Activated T-cell treated with anti-CD3 and anti-CD28 coated beads, Interleukin-2, amount 50 U/mL, for 24 hours (primary cell): Measurements from ENCODE around the gene ZFAND3.
A peak's percentile ranks its signal among the peaks of the same experiment; 100 is the strongest.
"Not testable (repeated sequence)": the region's sequence is repeated elsewhere in the genome, so short reads cannot be mapped to it uniquely, and the experiment has no call there.

Experiments used
- DNase-seq: peaks from one replicate; pipeline ENCODE4 v3.0.0-alpha.2; 2020
- H3K27ac Mint-ChIP-seq: 2 replicates; pipeline ENCODE4 v1.8.0; 2020; ENCODE audit warnings: mild to moderate bottlenecking, mixed read lengths
- H3K27me3 Mint-ChIP-seq: 2 replicates; pipeline ENCODE4 v1.8.0; 2020; ENCODE audit warnings: mixed read lengths
- H3K36me3 Mint-ChIP-seq: 2 replicates; pipeline ENCODE4 v1.8.0; 2020; ENCODE audit warnings: low read depth, mixed read lengths
- H3K4me1 Mint-ChIP-seq: 2 replicates; pipeline ENCODE4 v1.8.0; 2020; ENCODE audit warnings: low read depth, mixed read lengths
- H3K4me3 Mint-ChIP-seq: 2 replicates; pipeline ENCODE4 v1.8.0; 2020; ENCODE audit warnings: mild to moderate bottlenecking, moderate library complexity, mixed read lengths
- H3K9me3 Mint-ChIP-seq: 2 replicates; pipeline ENCODE4 v1.8.0; 2020; ENCODE audit warnings: mixed read lengths

Gene ZFAND3

DNA sequence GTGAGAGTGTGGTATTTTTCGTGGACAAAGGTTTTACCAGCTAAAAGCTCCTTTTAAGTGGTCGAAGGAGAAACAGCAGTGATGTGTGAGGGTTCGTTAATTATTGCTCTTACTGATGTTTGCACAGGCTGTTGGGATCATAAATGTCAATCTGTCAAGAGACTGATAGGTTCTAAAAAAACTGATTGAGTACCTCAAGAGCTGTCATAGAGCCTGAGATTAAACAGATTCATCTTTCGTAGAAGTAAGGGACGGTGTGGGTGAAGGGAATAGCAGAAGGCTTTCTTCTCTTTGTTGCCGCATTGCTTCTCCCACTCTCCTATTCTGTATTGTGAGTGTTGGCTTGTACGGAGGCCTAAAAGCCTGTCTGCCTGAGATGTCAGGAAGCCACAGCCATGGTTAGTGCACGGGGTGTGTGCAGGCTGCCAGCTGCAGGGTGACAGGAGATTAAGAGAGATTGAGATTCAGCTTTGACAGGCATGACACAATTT lies 291.0 kb downstream of the ZFAND3 start:
- no peaks in the 10 kb centered on the region for H3K9me3 Mint-ChIP-seq
- no peaks in the 10 kb centered on the region for H3K27me3 Mint-ChIP-seq
- DNase-seq: no peak
- peak overlapping the region; percentile 60 for H3K27ac Mint-ChIP-seq
- H3K4me1 Mint-ChIP-seq: peaks cover 28% of the 10 kb centered on the region
- H3K36me3 Mint-ChIP-seq: peaks cover 26% of the 10 kb centered on the region
- no peak overlapping the region for H3K4me3 Mint-ChIP-seq

DNA sequence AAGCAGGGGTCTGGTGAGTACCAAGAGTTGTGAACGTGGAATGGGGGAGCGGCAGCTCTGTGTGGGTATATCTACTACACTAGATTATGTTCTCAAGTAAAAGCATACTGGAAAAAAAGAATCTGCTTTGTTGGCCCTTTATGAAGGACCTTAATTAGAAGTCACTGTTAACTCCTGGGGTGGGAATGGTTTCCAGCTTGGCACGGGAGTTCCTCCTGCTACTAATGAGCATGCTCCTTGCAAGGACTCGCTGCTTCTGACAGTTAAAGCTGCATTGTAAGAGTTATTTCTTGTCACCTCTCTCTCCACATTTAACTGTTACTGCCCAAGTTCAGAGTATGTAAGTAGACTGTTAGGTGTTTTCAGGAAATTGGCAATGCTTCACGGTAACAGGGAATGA lies 292.7 kb downstream of the ZFAND3 start:
- H3K27me3 Mint-ChIP-seq: no peaks in the 10 kb centered on the region
- DNase-seq: no peak
- H3K4me3 Mint-ChIP-seq: no peak overlapping the region
- peaks cover 32% of the 10 kb centered on the region for H3K4me1 Mint-ChIP-seq
- no peak overlapping the region for H3K27ac Mint-ChIP-seq
- H3K36me3 Mint-ChIP-seq: peaks cover 30% of the 10 kb centered on the region
- no peaks in the 10 kb centered on the region for H3K9me3 Mint-ChIP-seq

DNA sequence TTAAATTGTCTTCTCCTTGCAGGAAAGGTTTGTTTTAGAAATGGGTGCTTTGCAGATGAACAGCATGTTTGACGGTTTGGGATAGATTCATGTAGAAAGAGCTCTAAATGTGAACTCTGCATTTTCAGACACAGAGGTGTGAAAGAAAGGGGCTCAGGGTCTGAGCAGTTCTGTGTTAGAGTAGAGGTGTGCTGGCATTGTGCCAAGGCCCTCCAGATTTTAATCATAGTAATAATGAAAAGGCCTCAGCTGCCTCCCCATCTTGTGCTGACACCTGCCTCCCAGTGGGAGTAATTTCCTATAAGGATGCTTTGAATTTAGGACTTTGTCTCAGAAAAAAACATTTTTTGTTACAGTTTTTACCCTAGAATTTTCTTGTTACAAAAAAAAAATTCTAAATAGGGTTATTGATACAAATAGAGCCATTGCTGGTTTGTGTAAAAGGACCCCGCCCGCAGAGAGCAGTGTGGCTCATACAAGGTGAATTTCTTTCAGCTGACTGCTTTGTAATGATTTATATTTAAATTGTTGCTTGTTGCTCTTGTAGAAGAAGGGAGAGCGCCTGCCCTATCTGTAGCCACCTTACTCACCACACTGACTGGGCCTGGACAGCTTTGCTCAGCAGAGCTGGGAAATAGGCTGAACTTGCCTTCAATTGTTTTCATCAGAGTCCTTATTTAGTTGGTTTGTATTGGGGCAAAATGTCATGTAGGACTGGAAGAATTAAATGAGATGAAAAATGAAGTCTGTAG lies 294.5 kb downstream of the ZFAND3 start:
- Mint-ChIP-seq H3K27ac (no peak overlapping the region), H3K36me3 (peaks cover 35% of the 10 kb centered on the region), H3K27me3 (no peaks in the 10 kb centered on the region), H3K4me1 (peaks cover 32% of the 10 kb centered on the region), H3K4me3 (no peak overlapping the region), H3K9me3 (no peaks in the 10 kb centered on the region)
- no peak for DNase-seq

DNA sequence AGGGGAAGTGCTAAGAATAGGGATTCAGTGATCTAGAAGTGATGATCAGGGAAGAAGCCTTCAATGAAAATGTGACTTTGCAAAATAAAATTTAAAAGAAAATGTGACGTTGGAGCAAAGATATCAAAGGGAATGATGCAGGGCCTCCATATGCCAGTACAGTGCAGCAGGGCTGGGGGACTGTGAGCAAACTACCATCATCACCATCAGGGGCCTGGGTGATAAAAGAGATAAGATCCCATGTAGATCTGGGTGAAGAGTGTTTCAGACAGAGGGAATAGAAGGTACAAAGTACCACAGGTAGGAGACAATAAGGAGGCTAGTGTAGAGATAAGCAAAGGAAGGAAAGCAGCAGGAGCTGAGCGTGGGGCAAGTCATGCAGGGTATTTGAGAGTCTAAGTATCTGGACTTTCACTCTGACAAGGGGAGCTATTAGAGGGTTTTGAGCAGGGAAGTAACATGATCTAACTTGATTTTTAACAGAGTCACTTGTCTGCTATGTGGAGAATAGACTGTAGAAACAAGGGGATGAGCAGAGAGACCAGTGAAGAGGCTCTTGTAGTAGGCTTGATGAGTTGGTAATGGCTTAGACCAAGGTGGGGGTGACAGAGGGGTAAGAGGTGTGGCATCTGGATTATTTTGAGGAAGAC lies 295.6 kb downstream of the ZFAND3 start:
- no peak overlapping the region for H3K27ac Mint-ChIP-seq
- peaks cover 42% of the 10 kb centered on the region for H3K36me3 Mint-ChIP-seq
- H3K27me3 Mint-ChIP-seq: no peaks in the 10 kb centered on the region
- no peak for DNase-seq
- no peaks in the 10 kb centered on the region for H3K9me3 Mint-ChIP-seq
- no peak overlapping the region for H3K4me3 Mint-ChIP-seq
- H3K4me1 Mint-ChIP-seq: peaks cover 24% of the 10 kb centered on the region

DNA sequence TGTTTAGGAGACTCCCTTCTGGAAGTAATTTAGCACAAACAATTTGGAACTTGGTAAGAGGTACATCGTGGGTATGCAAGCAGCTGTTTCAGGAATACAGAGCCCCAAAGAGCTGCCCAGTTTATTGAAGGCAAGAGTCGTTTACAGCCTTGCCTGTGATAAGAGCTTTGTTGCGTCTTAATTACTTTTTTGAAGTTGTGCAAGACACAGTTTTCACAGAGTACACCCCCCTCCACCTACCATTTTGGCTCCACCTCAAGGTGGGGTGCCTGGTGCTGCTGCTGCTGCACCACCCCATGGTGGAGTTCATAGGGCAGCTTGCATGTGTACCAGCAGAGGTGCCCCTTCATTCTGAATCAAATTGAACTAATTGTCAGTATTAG lies 296.1 kb downstream of the ZFAND3 start:
- H3K9me3 Mint-ChIP-seq: no peaks in the 10 kb centered on the region
- H3K27me3 Mint-ChIP-seq: no peaks in the 10 kb centered on the region
- H3K36me3 Mint-ChIP-seq: peaks cover 45% of the 10 kb centered on the region
- DNase-seq: no peak
- H3K4me3 Mint-ChIP-seq: no peak overlapping the region
- H3K4me1 Mint-ChIP-seq: peaks cover 19% of the 10 kb centered on the region
- H3K27ac Mint-ChIP-seq: no peak overlapping the region

DNA sequence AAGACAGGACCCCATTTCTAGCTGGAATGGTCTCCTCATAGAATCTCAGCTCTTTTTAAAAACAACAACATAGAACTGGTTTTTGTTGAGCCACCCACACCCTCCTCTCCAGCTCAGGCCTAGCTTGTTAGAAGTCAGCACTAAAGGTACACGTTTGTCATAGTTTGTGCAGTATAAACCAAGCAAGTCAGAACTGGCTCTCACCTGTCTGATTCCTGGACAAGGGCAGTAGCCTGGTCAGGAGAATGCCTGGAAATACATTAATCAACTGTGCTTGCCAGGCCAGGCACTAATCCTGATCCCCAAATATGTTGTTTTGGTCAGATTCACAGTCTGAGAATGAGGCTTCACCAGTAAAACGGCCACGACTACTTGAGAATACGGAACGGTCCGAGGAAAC lies 296.7 kb downstream of the ZFAND3 start:
- Mint-ChIP-seq H3K36me3 (peaks cover 51% of the 10 kb centered on the region), H3K27ac (no peak overlapping the region)

DNA sequence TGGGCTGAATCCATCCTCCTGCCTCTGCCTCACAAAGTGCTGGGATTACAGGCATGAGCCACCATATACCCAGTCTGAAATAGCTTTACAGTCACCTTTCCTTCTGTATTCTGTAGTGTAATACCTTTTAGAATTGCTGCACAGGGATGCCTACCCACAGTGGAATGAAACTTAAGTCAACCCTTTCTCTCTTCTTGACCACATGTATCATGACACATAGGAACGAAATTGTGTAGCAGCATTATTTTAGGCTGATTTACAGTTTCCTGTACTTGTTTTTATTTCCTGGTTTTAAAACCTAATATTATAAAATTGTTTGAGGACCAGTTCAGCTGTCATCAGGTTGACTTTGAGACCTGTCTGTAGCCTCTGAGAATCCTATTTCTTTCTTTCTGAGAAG lies 297.8 kb downstream of the ZFAND3 start:
- peak overlapping the region; percentile 5 for H3K27ac Mint-ChIP-seq
- no peak overlapping the region for H3K4me3 Mint-ChIP-seq
- H3K36me3 Mint-ChIP-seq: peaks cover 60% of the 10 kb centered on the region
- no peak for DNase-seq
- H3K4me1 Mint-ChIP-seq: peaks cover 15% of the 10 kb centered on the region
- H3K27me3 Mint-ChIP-seq: no peaks in the 10 kb centered on the region
- no peaks in the 10 kb centered on the region for H3K9me3 Mint-ChIP-seq

More for the DNA sequence above, 296.7 kb downstream of the ZFAND3 start:
- H3K9me3 Mint-ChIP-seq: no peaks in the 10 kb centered on the region
- no peak overlapping the region for H3K4me3 Mint-ChIP-seq
- H3K27me3 Mint-ChIP-seq: no peaks in the 10 kb centered on the region
- no peak for DNase-seq
- peaks cover 17% of the 10 kb centered on the region for H3K4me1 Mint-ChIP-seq

DNA sequence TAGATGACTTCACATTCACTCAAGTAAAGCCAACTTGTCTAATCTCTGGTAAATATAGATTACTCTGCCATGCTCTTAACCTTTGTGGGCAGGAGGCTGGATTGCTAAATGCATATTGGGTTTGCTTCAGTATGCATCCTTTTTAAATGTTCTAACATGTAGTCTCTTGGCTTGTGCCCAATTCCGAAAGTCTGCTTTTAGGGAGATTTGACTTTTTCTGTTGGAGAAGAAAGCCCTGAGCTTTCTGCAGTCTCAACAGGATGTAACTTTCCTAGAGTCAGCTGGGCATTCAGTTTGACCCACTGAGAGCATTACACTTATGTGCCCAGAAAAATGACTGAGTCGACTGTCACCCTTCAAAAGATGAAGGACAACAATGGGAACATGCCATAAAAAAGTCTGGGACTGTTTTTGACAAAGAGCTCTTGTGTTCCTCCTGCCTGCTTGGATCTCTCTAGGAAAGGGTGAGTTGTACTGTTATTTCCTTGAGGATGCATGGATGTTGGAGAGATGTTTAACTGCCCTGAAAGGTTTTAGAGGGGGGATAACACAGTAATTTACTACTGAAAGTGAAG lies 299.4 kb downstream of the ZFAND3 start:
- Mint-ChIP-seq H3K27ac (peak overlapping the region; percentile 10), H3K4me1 (peaks cover 9% of the 10 kb centered on the region)

DNA sequence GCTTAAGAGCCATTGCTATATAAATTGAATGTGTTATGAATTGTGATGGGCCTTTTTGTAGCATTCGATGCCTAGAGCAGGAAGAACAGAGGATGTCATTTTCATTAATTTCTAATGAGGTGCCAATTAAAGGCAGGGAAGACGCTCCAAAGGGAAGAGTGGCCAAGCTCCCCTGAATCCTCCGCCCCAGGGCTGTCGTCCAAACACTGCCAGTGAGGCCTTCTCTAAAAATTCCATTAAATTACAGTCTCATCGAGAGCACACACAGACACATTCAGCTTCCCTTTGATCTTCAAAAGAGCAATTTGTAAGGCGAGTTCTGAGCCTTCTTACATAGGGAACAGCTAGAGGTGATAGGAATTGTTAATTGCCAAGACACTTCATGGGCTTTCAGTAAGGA lies 300.0 kb downstream of the ZFAND3 start:
- no peaks in the 10 kb centered on the region for H3K27me3 Mint-ChIP-seq
- peaks cover 76% of the 10 kb centered on the region for H3K36me3 Mint-ChIP-seq
- H3K9me3 Mint-ChIP-seq: no peaks in the 10 kb centered on the region
- DNase-seq: no peak
- peaks cover 6% of the 10 kb centered on the region for H3K4me1 Mint-ChIP-seq
- no peak overlapping the region for H3K4me3 Mint-ChIP-seq
- no peak overlapping the region for H3K27ac Mint-ChIP-seq

More for the DNA sequence above, 299.4 kb downstream of the ZFAND3 start:
- Mint-ChIP-seq H3K9me3 (no peaks in the 10 kb centered on the region), H3K27me3 (no peaks in the 10 kb centered on the region), H3K36me3 (peaks cover 75% of the 10 kb centered on the region), H3K4me3 (no peak overlapping the region)
- DNase-seq: no peak

DNA sequence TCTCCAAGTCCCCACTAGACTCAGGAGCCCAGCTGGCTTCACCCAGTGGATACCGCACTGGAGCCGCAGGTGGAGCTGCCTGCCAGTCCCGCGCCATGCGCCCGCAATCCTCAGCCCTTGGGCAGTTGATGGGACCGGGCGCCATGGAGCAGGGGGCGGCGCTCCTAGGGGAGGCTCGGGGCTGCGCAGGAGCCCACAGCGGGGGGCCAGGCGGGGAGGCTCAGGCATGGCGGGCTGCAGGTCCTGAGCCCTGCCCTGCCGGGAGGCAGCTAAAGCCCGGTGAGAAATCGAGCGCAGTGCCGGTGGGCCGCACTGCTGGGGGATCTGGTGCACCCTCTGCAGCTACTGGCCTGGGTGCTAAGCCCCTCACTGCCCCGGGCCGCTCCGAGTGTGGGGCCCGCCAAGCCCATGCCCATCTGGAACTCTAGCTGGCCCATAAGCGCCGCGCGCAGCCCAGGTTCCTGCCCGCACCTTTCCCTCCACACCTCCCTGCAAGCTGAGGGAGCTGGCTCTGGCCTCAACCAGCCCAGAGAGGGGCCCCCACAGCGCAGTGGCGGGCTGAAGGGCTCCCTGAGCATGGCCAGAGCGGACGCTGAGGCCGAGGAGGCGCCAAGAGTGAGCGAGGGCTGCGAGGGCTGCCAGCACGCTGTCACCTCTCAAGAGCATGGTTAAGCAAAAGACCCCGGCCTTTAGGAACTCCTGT lies 304.8 kb downstream of the ZFAND3 start:
- H3K27me3 Mint-ChIP-seq, DNase-seq, H3K27ac Mint-ChIP-seq, H3K4me3 Mint-ChIP-seq, H3K9me3 Mint-ChIP-seq: not testable (repeated sequence)
- peaks cover 17% of the 10 kb centered on the region for H3K4me1 Mint-ChIP-seq
- peaks cover 75% of the 10 kb centered on the region for H3K36me3 Mint-ChIP-seq

DNA sequence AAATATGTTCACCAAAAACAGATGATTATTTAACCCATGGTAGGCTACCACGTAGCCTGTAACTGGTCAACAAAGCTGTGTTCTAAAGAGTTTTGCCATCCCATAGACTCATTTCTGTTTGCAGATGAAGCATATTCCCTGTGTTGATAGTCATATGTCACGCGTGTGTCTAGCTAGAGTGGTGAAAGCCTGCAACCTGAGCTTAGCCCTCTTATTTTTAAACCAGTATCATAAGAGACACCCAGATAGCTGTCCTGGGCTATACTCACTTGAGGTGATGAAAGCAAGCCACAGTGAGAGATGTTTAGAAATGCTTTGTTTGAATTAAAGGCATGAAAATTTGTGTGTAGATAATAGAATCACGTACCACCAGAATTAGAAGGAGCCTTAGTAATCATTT lies 307.8 kb downstream of the ZFAND3 start:
- Mint-ChIP-seq H3K4me1 (peaks cover 44% of the 10 kb centered on the region), H3K9me3 (peaks cover 3% of the 10 kb centered on the region), H3K27me3 (no peaks in the 10 kb centered on the region), H3K27ac (no peak overlapping the region), H3K36me3 (peaks cover 66% of the 10 kb centered on the region), H3K4me3 (no peak overlapping the region)
- no peak for DNase-seq

DNA sequence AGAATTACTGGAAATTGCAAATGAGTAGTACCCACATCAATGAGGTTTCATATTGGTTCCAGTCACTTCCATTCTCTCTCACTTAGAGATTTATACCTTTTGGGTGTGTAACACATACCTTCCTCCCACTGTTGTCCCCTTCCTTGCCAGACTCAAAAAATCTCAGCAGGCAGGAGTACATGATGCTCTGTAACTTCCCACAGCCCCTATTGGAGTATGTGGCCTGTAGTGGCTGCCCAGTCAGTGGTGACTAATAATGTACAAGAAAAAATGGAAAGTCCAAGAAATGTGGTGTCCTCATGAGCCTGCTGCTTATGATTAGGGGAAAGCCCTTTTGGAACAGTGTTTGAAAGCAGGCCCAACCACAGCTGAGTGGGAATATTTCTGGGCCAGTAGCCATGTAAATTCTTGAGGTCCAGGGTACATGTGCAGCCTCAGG lies 312.0 kb downstream of the ZFAND3 start:
- H3K4me1 Mint-ChIP-seq: peaks cover 65% of the 10 kb centered on the region

DNA sequence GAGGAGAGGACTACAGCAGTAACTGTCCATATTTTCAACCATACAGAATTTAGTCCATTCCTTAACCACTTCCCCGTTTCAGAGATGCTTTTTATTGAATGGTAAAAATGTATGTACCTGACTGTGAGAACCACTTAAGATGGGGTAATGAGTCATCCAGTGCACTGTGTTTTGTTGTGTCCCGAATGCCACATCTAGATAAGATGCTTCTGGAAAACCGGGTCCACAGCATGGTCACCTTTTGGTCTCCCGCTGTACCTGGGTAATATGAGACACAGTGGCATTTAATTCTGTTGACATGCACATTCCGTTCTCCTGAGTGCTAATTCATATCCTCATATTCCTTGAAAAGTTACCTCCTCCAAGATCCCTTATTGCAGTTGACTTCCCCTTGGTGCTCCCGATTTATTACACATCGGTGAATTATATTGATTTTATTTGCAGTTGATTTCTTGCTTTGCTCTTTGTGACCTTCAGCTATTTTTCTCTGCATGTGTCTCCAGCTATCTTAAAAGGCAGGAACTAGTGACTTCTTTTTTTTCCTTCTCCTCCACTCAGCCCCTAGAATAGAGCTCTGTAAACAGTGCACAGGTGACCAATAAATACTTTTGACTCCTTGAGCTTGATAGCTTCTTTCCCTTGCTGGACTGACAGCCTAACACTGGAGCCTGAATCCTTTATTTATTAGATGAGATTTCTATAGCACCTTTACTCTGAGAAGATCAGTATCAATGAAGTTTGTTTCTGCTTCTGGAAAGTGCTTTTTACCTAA lies 314.6 kb downstream of the ZFAND3 start:
- Mint-ChIP-seq H3K4me1 (peaks cover 58% of the 10 kb centered on the region), H3K27ac (no peak overlapping the region)
- no peak for DNase-seq

More for the DNA sequence above, 312.0 kb downstream of the ZFAND3 start:
- H3K9me3 Mint-ChIP-seq: no peaks in the 10 kb centered on the region
- no peaks in the 10 kb centered on the region for H3K27me3 Mint-ChIP-seq
- peak overlapping the region; percentile 26 for H3K4me3 Mint-ChIP-seq
- no peak for DNase-seq
- H3K36me3 Mint-ChIP-seq: peaks cover 63% of the 10 kb centered on the region
- H3K27ac Mint-ChIP-seq: peak overlapping the region; percentile 93

DNA sequence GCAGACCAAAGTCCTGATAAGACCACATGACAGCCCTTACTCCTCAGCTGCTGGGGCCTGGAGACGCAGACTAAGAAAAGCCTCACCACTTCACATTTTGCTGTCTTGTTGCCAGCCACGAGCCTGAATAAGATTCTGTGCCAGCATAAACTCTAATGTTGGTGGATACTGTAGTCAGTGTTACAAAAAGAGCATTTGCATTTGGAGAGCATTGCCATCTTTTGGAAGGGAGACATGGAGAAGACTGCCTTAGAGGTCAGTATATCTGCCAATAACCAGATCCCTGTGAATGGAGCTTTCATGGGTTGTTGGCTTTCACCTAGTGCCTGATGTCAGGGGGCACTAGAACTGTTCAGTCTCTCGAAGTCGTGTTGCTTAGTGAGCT lies 315.2 kb downstream of the ZFAND3 start:
- peaks cover 52% of the 10 kb centered on the region for H3K4me1 Mint-ChIP-seq
- no peak overlapping the region for H3K4me3 Mint-ChIP-seq
- H3K9me3 Mint-ChIP-seq: no peaks in the 10 kb centered on the region
- H3K36me3 Mint-ChIP-seq: peaks cover 49% of the 10 kb centered on the region
- no peak overlapping the region for H3K27ac Mint-ChIP-seq
- no peak for DNase-seq
- no peaks in the 10 kb centered on the region for H3K27me3 Mint-ChIP-seq

More for the DNA sequence above, 314.6 kb downstream of the ZFAND3 start:
- Mint-ChIP-seq H3K9me3 (no peaks in the 10 kb centered on the region), H3K4me3 (no peak overlapping the region), H3K27me3 (no peaks in the 10 kb centered on the region), H3K36me3 (peaks cover 50% of the 10 kb centered on the region)
